HG02588 (cell line): ENCODE results near the gene LPO.

Experiments used
- ATAC-seq: cut with Tn5 transposase; IDR thresholded peaks from one replicate; pipeline ENCODE4 v1.9.1; 2021; ENCODE audit warnings: mild to moderate bottlenecking, moderate library complexity; ENCODE audit not compliant: unreplicated experiment

LPO gene

GRCh38 chr17:58228679-58229078 lies 9.7 kb upstream of the LPO start:
- ATAC-seq: no peak

- no peak for ATAC-seq
Measured at GRCh38 chr17:58229384-58229783, 9.0 kb upstream of the LPO start.

- no peak for ATAC-seq
Measured at GRCh38 chr17:58229881-58230280, 8.5 kb upstream of the LPO start.

DNA sequence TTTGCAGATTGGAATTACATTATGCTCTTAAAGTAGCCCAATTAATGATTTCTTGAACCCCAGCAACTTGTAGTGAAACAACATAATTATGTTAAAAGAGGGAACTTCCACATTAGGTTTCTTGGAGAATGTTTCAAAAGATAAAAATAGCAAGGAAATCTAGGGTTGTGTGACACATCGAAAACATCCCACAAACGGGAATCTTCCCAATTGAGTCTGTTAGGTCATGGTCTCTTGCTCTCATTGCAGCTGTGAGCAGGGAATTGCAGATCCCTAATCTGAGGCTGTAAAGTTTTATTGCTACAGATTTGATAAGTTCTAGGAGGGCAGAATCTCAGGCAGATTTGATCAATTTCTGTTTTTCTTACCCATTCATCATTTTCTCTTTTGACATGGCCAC lies 6.7 kb upstream of the LPO start:
- ATAC-seq: no peak

DNA sequence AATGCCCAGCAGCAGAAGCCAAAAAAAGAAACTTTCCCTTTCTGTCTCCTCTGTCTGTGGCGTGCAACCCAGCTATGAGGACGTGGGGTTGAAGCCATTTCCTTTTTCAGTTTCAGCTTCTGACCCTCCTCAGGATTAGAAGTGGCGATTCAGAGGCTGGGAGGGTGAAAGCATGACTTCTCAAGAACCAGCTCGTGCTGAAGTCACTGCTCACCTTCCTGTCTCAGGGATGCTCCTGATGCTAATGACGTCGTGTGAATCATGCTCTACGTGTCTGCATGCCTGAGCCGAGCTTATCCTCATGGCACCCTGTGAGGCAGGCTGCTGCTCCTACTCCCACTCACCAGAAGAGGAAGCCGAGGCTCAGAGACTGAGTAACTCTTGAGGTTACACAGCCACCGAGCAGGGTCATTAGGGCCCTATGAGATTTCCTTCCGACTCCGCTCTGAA lies 5.7 kb upstream of the LPO start:
- ATAC-seq: peak; percentile 69

DNA sequence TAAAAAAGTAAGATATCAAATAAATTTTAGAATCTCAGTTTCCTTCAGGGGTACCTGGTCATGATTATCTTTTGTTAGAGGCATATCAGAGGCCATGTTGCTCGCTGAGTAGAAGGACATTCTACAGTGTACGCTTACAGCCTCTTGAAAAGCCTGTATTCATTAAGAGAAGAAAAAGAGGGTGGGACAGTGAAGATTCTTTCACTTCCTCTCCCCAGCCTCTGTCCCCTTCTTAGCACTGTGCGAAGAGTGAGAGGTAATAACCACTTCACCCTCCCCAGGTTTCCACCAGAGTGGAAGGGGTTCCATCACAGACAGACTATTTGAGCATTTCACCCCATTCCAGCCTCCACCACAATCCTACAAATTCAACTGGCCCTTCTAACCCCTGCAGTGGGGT lies 4.8 kb upstream of the LPO start:
- peak; percentile 46 for ATAC-seq

- no peak for ATAC-seq
Measured at GRCh38 chr17:58234512-58234911, 3.9 kb upstream of the LPO start.

DNA sequence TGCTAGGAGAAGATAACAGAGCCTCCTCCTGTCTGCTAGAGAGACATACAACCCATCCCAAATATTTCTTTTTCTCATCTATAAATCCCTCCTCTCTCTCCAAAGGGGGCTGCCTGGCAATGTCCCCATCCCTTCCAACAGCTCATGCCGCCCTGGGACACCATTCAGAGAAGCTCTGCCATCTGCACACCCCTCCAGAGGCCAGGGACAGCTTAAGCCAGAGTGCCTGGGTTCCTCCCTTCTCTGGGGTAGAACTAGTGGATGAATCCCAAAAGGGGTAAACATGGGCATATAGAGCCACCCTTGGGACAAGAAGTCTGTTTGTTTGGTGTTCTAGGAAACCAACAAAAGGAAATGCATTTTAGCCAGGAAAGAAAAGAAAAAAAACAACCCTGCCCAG lies 2.6 kb upstream of the LPO start:
- no peak for ATAC-seq

GRCh38 chr17:58236394-58236793 lies 2.0 kb upstream of the LPO start:
- no peak for ATAC-seq

DNA sequence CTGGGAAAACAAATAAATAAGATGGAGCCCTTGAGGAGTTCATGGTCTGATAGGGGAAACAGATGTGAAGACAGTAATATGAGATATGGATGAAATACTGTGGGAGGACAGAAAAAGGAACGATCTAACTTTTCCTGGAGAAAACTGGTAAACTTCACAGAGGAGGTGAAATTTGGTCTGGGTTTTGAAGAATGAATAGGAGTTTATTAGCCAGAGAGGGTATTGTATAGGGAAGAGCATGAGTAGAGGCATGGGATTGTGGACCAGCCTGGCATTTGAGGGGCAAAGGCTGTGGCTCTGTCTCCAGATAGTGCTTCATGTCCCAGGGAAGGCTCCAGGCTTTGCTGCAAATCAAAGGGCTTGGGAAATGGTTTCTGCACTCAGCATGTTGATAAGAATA lies 1.6 kb downstream of the LPO start:
- ATAC-seq: no peak

DNA sequence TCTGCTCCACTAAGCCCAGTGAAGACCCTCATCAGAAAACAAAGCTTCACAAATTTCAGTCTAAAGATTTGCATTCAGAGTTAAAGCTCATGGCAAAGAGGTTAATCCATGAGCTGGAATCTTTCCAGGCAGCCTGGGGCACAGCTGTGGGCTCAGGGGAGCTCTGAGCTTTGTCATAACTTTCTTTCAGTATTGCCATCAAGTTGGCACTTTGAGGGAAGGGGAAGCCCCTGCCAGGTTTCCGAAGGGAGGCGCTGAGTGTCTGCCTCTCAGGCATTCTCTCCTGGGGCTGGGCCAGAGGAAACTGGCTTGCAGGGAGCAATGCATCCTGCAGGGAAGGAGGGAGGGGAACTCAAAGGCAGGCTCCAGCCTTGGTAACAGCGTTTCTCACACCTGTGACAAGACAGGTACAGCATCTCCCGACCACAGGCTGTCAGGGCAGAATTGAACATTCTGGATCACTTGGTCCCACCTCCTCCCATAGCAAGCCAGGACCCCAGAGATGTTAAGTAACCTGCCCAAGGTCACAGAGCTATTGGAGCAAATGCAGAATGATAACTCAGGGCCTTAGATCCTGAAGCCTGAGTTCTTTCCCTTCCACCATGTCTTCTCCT lies 3.9 kb downstream of the LPO start:
- no peak for ATAC-seq

- ATAC-seq: no peak
Measured at GRCh38 chr17:58244963-58245362, 6.6 kb downstream of the LPO start.

- ATAC-seq: no peak
Measured at GRCh38 chr17:58245428-58246103, 7.2 kb downstream of the LPO start.

DNA sequence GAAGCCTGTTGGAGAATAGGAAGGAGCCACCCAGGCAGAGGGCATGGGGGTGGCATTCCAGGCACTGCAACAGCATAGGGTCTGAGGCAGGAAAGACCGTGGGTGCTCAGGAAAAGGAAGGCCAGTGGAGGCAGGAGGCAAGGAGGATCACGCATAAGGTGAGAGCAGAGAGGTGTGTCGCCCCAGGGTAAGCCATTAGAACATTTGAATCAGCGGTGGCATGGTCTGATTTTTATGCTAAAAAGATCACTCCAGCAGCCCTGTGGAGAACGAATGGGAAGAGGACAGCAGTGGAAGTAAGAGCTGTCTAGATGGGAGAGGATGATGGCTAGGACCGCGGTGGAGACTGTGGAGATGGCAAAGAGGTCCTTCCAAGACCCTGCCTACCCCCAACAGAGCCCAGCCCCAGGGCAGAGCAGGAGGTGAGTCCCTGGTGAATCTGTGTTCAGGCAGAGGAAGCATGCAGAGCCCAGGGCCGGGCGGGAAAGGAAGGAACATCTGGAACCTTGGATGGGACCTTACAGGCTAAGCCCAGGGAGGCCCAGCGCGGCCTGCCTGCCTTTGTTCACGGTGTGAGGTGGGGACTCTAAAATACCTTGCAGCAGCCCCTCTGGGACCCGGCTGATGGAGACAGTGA lies 7.8 kb downstream of the LPO start:
- ATAC-seq: no peak

DNA sequence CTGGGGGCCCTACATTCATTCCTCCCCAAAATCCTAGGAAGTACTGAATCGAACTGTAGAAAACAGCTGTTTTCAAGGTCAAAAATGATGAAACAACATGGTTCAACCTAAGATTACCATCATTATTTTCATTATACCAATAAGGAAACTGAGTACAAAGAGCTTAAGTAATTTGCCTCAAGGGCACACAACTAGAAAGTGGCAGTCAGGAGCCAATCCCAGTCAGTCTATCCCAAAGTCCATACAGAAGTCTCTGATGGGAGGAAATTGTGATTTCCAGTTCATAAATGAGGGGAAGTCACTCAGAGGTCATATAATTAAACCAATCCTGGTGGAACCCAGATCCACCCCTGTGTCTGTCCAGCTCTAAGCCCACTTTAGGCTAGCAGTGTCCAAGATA lies 8.4 kb downstream of the LPO start:
- no peak for ATAC-seq

DNA sequence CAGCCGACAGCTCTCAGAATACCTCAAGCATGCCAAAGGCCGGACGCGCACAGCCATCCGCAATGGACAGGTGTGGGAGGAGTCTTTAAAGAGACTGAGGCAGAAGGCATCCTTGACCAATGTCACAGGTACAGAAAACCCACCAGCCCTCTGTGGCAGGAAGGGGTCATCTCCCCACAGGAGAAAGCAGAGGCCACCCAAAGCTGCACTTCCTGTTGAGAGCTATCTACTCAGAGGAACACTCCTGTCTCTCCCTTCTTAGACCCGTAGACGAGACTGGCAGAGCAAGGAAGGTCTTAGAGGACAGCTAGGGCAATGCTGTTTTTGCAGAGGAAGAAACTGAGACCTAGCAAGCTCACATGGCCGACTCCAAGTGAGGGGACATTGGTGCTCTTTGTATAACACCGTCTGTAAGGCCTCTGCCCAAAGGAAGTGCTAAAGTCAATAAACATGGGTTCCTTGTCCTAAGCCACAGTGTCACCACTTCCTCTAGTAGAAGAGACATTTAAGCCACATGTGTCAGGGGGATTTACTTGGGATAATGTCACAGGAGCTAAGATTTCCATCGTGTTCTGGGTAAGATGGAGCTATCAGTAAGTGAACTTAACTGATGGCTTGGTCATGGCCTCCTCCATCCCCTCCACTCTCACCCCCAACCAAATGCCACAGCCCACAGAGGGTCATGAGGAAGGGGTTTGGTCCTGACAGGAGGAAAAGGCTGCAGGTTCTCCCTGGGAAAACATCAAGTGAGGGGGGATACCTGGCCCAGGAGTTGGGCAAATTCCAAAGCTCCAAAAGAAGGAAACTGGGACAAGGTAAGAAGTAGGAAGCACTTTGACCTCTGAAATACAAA lies 9.4 kb downstream of the LPO start:
- ATAC-seq: no peak

GRCh38 chr17:58248955-58249269 lies 10.5 kb downstream of the LPO start:
- no peak for ATAC-seq

- ATAC-seq: peak; percentile 55
Measured at GRCh38 chr17:58249270-58250133, 11.1 kb downstream of the LPO start.

GRCh38 chr17:58250344-58251011 lies 12.1 kb downstream of the LPO start:
- no peak for ATAC-seq

GRCh38 chr17:58252141-58252540 lies 13.8 kb downstream of the LPO start:
- ATAC-seq: no peak
